H54 (cell line): Measurements from ENCODE around the gene SLC26A1.
A peak's percentile ranks its signal among the peaks of the same experiment; 100 is the strongest.
"Not testable (repeated sequence)": the region's sequence is repeated elsewhere in the genome, so short reads cannot be mapped to it uniquely, and the experiment has no call there.

Experiments
- DNase-seq: peaks from one replicate; pipeline ENCODE4 v3.0.0; 2011; ENCODE audit warnings: low spot score, mixed read lengths; ENCODE audit not compliant: insufficient read length
- FAIRE-seq: peaks from 3 replicates; lab custom pipeline; 2011; peaks lifted over from hg19 to GRCh38; lab: Jason Lieb, UNC
- POLR2A ChIP-seq: IDR thresholded peaks from 2 replicates; pipeline ENCODE4 v1.6.1; 2011; ENCODE audit warnings: low read depth, mild to moderate bottlenecking, low read length

SLC26A1 gene

DNA sequence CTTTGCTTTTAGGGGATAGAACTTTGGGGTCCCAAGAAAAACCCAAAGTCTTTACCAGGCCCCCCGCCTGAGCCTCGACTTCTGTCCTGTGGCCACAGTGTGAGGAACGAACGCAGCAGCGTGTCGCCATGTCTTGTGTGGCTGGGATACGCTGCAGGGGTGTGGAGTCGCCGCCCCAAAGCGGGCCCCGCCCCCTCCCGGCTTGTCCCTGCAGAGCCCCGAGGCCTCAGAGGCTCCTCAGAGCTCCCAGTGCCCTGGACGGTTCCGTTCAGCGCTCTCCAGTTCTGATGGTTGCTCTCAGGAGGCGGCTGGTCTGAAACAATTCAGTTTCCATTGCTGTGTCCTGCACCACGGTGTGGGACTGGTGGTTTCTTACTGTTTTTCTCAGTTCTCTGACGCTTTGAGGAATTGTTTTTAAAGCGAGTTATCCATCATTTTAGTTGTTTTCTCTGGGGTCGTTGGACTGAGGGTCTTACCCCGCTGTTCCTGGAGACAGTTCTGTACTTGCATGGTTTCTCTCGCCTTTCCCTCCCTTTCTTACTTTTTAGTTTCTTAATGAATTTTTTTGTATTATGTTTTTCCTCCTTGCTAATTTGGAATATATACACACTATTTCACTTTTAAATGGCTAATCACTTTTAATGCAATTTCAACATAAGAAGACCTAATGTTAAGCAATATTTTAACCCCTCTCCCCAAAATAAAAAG lies 7.9 kb downstream of the SLC26A1 start:
- DNase-seq (no peak), FAIRE-seq (no peak)
- no peak for TF ChIP-seq POLR2A

DNA sequence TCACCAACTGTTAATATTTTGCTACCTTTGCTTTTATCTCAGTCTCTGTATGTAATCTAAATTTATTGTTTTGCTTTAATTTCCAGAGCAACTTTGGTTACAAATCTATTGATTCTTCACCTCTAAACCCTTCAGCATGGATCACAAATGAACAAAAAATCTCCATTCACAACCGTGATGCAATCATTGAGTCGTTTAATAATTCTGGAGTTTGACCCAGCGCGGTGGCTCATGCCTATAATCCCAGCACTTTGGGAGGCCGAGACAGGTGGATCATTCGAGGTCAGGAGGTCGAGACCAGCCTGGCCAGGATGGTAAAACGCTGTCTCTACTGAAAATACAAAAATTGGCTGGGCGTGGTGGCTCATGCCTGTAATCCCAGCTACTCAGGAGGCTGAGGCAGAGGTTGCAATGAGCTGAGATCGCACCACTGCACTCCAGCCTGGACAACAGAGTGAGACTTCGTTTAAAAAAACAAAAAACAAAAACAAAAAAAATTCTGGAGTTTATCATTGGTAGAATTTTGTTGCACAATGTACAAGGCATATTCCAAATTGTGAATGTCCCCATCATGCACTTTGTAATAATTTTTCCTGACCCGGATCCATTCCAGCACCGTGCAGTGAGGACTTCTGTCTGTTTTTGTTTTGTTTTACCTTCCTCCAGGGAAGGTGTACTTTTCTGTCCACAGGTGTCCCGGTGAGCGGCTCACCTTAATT lies 8.7 kb downstream of the SLC26A1 start:
- TF ChIP-seq POLR2A = no peak
- DNase-seq (no peak), FAIRE-seq (no peak)

DNA sequence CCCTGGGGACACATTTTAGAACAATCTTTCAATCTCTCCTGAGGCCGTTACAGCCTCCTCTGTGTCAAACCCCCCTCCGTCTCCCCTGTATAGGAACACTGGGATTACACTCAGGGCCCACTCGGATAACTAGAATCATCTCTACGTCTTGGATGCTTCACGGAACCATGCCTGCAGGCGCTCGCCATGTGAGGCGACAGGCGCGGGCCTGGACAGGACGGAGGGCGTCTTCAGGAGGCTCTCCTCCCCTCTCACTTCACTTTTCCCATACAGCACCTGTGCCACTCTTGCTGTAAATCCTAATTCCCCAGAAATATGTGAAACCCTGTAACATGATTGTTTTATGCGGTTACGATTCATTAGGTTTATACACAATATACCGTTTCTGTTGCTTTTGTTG lies 10.4 kb downstream of the SLC26A1 start:
- DNase-seq (no peak), FAIRE-seq (no peak)
- TF ChIP-seq POLR2A = no peak

DNA sequence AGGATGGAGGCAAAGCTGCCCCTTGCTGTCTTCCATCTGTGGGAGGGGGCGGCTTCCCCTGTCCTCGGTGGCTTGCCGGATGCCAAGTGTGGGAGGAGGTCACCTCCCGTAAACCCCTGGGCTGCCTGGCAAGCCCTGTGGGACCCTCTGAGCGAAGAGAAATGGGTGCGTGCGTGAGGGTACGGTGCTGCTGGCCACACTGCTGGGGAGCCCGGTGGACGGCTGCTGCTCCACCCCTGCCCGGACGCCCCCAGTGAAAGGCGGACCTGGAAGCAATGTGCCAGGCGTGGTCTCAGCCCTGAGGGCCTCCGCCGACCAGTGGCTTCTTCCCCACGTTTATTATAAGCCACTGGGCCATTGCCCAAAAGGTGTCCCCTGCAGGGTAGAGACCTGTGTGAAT lies 10.9 kb downstream of the SLC26A1 start:
- no peak for TF ChIP-seq POLR2A
- FAIRE-seq (no peak), DNase-seq (no peak)

DNA sequence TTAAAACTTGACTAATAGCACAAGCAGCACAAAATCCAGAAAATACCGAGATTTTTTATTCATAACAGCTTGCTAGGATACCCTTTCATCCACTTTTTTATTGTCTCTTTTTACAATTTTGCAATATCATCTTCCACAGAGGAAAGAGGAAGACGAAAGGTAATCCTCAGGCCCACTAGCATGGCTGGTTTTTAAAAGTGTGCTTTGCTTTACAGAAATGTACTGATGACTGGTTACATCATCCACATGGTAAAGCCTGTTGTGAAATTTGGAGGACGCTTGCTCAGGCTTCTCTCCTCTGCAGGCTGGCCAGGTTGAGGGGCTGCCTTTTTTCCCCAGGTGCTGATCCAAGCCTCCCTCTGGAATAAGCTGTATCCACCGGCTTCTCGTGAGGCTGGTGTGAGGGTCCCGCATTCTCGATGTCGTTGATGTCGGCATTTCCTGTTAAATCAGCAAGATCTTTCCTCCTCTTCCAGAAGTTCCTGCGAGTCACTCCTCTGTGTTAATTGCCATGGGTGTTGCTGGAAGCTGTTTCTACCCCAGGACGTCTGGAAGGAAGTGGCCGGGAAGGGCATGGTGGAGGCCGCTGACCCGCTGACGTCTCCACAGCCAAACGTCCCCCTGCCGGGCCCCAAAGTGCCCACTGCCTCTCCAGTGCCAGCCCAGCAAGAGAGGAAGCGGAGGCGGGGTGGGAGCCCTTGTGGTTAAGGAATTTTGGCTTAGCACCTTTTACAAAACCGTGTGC lies 14.1 kb downstream of the SLC26A1 start:
- FAIRE-seq = no peak
- peak; percentile 63 for DNase-seq
- no peak for TF ChIP-seq POLR2A

DNA sequence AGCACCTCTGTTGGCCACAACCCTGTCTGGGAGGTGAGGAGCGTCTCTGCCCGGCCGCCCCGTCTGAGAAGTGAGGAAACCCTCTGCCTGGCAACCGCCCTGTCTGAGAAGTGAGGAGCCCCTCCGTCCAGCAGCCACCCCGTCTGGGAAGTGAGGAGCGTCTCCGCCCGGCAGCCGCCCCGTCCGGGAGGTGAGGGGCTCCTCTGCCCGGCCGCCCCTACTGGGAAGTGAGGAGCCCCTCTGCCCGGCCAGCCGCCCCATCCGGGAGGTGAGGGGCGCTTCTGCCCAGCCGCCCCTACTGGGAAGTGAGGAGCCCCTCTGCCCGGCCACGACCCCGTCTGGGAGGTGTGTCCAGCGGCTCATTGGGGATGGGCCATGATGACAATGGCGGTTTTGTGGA lies 17.2 kb downstream of the SLC26A1 start:
- FAIRE-seq, DNase-seq: not testable (repeated sequence)

DNA sequence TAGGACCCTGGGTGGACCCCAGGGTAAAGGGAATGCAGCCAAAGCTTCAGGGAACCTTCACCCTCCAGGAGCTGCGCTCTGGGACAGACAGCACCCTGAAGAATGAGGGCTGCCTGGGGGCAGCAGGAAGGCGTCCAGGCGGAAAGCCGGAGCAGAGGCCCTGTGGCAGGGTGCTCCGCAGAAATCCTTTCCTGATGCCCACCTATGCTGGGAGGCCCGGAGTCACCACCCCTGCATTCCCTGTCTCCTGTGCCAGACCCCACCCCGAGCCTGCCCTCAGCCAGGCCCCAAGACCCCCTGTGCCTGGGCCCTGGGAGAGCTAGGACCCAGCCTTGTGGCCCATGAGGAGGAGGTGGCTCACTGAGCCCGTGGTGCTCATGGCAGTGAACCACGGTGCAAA lies 18.5 kb downstream of the SLC26A1 start:
- FAIRE-seq (no peak), DNase-seq (no peak)
- TF ChIP-seq POLR2A = no peak

DNA sequence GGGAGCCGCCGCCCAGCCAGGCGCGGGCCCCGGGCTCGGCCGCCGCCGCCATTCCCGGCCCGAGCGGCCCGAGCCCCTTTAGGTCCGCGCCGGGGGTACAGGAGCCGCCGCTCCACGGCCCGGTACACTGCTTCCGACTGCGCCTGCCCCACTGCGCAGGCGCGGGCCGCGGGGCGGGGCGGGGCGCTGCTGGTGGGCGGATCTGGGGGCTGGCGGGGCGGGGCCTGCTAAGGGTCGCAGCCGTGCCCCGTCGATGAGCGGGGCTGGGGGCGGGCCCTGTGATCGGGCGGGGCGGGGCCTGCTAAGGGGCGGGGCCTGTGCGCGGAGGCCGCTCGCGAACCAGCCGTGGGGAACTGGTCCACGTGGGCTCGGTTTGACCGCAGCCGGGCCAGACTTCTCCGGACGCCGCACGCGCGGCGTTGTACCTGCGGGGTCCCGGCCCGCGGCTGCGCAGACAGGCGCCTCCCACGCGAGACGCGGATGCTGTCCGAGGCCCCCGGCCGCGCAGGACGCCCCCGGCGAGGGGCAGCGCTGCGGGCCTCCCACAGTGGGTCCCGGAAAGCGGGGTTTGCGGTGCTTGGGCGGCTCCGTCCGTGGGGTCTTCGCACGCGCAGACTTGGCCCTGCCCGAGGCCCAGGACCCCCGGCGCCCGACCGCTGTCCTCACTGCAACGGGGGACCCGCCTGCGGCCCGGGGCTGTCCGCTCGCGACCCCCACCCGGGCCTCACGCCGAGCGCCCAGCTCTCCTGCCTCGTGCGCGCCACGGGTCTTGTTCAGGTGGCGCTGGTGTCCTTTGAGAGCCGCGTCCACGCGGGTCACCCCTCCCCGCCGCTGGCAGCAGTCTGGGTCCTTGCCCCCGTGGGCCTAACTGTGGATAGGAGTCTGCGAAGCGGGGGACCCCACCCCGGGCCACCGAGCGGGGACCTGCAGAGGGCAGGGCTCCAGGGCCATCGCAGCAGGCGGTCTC lies 19.5 kb downstream of the SLC26A1 start, which contains the start of gene DGKQ:
Gene DGKQ, minus strand, starts transcription at position 139 of the 967 bp plus-strand sequence. Its CDS starts 87 bp downstream, at position 52.
- TF ChIP-seq POLR2A = peak; percentile 49
- FAIRE-seq (no peak), DNase-seq (peak; percentile 78)

DNA sequence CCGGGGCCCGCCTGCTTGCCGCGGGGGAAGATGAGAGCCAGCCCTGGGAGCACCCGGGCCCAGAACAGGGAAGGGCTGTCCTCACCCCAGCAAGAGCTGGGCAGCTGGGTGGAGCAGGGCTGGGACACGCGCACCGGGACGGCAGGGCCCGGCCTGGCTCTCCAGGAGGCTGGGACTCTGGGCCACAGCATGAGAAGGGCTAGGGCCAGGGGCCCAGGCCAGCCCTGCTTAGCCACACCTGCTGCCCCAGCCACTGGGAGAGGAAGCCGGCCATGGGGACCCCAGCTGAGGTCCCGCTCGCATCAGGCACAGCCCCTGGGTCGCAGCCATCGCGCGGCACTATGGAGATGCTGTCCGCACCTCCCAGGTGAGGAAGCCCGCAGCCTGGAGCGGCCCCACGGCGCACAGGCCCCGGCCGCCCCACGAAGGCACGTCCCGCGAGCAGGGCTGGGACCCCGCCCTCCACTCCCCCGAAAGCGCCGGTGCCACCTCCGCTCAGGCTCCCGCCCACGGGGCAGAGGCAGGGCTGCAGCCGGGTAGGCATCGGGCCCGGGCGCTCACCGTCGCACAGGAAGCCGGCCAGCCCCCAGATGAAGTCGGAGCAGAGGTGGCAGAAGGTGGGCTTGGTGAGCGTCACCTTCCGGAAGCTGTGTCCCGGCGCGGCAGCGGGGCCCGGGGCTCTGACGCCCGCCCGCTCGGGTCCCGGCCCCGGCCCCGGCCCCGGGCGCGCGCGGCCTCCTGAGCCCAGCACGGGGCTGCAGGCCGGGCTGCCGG lies 20.4 kb downstream of the SLC26A1 start:
- no peak for TF ChIP-seq POLR2A
- DNase-seq = peak; percentile 53
- FAIRE-seq = no peak

DNA sequence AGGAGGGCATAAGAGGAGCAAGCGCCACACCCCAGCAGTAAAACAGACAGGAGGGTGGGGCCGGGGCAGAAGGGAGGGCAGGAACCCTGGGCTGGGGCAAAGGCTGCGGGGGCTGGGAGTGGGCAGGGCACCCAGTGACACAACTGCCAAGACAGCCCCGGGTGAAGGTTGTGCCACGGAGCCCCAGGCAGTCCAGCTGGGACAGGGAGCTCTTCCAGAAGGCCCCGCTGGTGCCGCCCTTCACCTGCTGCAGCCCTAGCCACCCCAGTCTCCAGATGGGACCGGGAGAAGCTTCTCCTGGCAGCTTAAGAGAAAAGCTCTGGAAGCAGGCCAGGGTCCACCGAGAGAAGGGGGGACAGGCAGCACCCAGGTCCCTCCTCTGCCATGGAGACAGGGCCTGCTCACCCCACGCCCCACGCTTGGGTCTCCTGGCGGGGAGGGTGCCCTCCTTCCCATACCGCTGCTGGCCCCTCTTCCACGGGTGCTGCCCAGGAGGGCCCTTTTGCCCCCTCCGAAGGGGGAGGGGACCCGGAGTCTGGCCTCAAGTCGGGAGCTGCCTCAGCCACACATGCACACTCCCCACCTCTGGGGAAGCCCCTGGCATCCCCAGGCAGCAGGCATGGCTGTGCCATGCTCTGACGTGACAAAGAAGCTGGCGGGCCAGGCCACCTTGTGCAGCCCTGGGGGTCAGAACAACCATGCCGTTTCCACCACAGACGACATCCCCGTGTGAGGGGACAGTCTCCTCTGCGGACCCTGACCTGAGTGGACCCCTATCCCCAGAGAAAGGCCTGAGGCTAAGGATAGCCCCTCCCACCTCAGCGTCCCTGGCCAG lies 21.3 kb downstream of the SLC26A1 start:
- TF ChIP-seq POLR2A = no peak
- no peak for FAIRE-seq
- DNase-seq = no peak

DNA sequence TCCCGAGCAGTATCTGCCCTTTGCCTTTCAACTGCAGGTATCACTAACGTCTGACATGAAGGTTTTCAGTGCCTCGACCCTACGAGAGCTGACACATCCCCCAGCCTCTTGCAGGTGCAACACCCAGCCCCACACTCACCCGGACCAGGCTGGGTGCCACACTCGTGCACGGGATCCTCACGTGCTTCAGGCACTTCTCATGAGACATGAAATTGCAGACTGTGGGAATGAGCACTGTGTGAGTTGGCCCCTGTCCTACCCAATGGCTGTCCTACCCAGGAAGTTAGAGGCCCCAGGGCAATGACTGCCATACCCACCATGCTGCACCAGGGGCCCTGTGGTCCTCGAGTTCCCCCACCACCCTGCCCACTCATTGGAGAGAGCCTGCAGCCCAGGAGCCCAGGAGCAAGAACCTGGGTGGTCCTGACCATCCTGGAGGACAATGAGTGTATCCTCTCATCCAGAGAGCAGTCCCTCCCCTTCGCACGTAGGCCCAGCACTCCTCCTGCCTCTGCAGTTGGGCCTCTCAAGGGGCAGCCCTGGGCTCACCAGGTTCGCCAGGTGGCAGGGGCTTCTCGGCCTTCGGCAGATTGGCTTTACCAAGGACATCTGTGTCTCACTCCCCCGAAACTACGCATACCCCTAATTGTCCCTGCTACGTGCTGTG lies 22.2 kb downstream of the SLC26A1 start:
- FAIRE-seq (no peak), DNase-seq (no peak)
- no peak for TF ChIP-seq POLR2A
